HL-60/S4 treated with retinoic acid at 250 ng/mL for 4 days and 3 days (cell line): ENCODE measurements around the gene PRODH2.
"Not testable (repeated sequence)": the region's sequence is repeated elsewhere in the genome, so short reads cannot be mapped to it uniquely, and the experiment has no call there.

Experiments used
- in situ Hi-C: fragments of 300-500 bp; cut with MboI; formaldehyde crosslinking; loops from 2 replicates; pipeline ENCODE4 v1.7.0; 2022; ENCODE audit warnings: low sequenced_read_pairs

Gene PRODH2

GRCh38 chr19:35843676-35844481 lies 31.2 kb upstream of the PRODH2 start:
- in situ Hi-C loops: no loop called here

- in situ Hi-C loops: no loop called here
Observed at GRCh38 chr19:35842666-35843272, 30.1 kb upstream of the PRODH2 start.

GRCh38 chr19:35841961-35842595 lies 29.4 kb upstream of the PRODH2 start:
- in situ Hi-C loops: no loop called here

- in situ Hi-C loops: not testable (repeated sequence)
Observed at GRCh38 chr19:35836096-35836495, 23.5 kb upstream of the PRODH2 start.

- in situ Hi-C loops: no loop called here
Observed at GRCh38 chr19:35833972-35834371, 21.3 kb upstream of the PRODH2 start.

- in situ Hi-C loops: no loop called here
Observed at GRCh38 chr19:35832054-35832453, 19.4 kb upstream of the PRODH2 start.

- in situ Hi-C loops: no loop called here
Observed at GRCh38 chr19:35830986-35831385, 18.3 kb upstream of the PRODH2 start.

- in situ Hi-C loops: no loop called here
Observed at GRCh38 chr19:35828692-35829301, 16.2 kb upstream of the PRODH2 start.

GRCh38 chr19:35824150-35824549 lies 11.5 kb upstream of the PRODH2 start:
- in situ Hi-C loops: no loop called here

GRCh38 chr19:35822579-35822978 lies 9.9 kb upstream of the PRODH2 start:
- in situ Hi-C loops: no loop called here

- in situ Hi-C loops: no loop called here
Observed at GRCh38 chr19:35818445-35818844, 5.8 kb upstream of the PRODH2 start.

- in situ Hi-C loops: no loop called here
Observed at GRCh38 chr19:35816846-35817245, 4.2 kb upstream of the PRODH2 start.

GRCh38 chr19:35816262-35816661 lies 3.6 kb upstream of the PRODH2 start:
- in situ Hi-C loops: no loop called here

GRCh38 chr19:35813043-35813890 lies 622 bp upstream of the PRODH2 start:
- in situ Hi-C loops: no loop called here

GRCh38 chr19:35811317-35812219 lies 1.1 kb downstream of the PRODH2 start:
- in situ Hi-C loops: no loop called here

- in situ Hi-C loops: no loop called here
Observed at GRCh38 chr19:35807633-35808032, 5.0 kb downstream of the PRODH2 start.

GRCh38 chr19:35806597-35806996 lies 6.0 kb downstream of the PRODH2 start:
- in situ Hi-C loops: no loop called here

GRCh38 chr19:35805526-35806102 lies 7.0 kb downstream of the PRODH2 start:
- in situ Hi-C loops: no loop called here

GRCh38 chr19:35801828-35802227 lies 10.8 kb downstream of the PRODH2 start:
- in situ Hi-C loops: no loop called here
